A549 (cell line): ENCODE measurements around the gene FAM234B. TPM values are rescaled to one million over a fixed set of nuclear protein-coding genes. Genes with fewer than 3 reads are reported as not detected.

Experiments
- polyA plus RNA-seq, 4 experiments: library from polyadenylated mRNA; depleted of rRNA in 3 of 4; stranded (reverse); fragments of >200 nt; fragmentation: RNase III in 1 of 4; extraction: RNeasy Plus Mini Kit Qiagen cat#74134 plus additional on column Dnase treatment in 1 of 4; gene quantifications; 2 replicates in 3 of 4; 3 replicates in 1 of 4; pipeline ENCODE4 v1.2.3, GENCODE V29; 2011 to 2017

The FAM234B gene
- polyA plus RNA-seq, 2 of the 4 experiments (the other 2 are of a cell fraction): 2.6 to 7.5 TPM

Other genes with a start within 250 kb of the FAM234B start
- 118 and 144 TPM in 2 replicates for gene DDX47, start 231.0 kb upstream of the FAM234B start, polyA plus RNA-seq (2011; rRNA removed)
- 81.6 to 87.3 TPM (median 83.8 TPM) in 3 replicates for gene DDX47, start 231.0 kb upstream of the FAM234B start, polyA plus RNA-seq (2017; fragmentation: RNase III; extraction: RNeasy Plus Mini Kit Qiagen cat#74134 plus additional on column Dnase treatment)
- gene GPRC5A, start 152.8 kb upstream of the FAM234B start, polyA plus RNA-seq (2011; rRNA removed): 296 and 321 TPM in 2 replicates
- 173 to 207 TPM (median 197 TPM) in 3 replicates for gene GPRC5A, start 152.8 kb upstream of the FAM234B start, polyA plus RNA-seq (2017; fragmentation: RNase III; extraction: RNeasy Plus Mini Kit Qiagen cat#74134 plus additional on column Dnase treatment)
- gene GPRC5D, start 92.2 kb upstream of the FAM234B start, polyA plus RNA-seq (2011; rRNA removed): not detected in 2 replicates
- not detected in 3 replicates for gene GPRC5D, start 92.2 kb upstream of the FAM234B start, polyA plus RNA-seq (2017; fragmentation: RNase III; extraction: RNeasy Plus Mini Kit Qiagen cat#74134 plus additional on column Dnase treatment)
- 24.8 and 40.3 TPM in 2 replicates for gene HEBP1, start 44.1 kb upstream of the FAM234B start, polyA plus RNA-seq (2011; rRNA removed)
- gene HEBP1, start 44.1 kb upstream of the FAM234B start, polyA plus RNA-seq (2017; fragmentation: RNase III; extraction: RNeasy Plus Mini Kit Qiagen cat#74134 plus additional on column Dnase treatment): 47.5 to 49.3 TPM (median 48.9 TPM) in 3 replicates
- not detected in 2 replicates for gene GSG1, start 59.3 kb downstream of the FAM234B start, polyA plus RNA-seq (2011; rRNA removed)
- gene GSG1, start 59.3 kb downstream of the FAM234B start, polyA plus RNA-seq (2017; fragmentation: RNase III; extraction: RNeasy Plus Mini Kit Qiagen cat#74134 plus additional on column Dnase treatment): 0.06 to 0.26 TPM (median 0.16 TPM) in 3 replicates
- 21.2 and 25.5 TPM in 2 replicates for gene EMP1, start 152.3 kb downstream of the FAM234B start, polyA plus RNA-seq (2011; rRNA removed)
- 17.3 to 27.0 TPM (median 19.2 TPM) in 3 replicates for gene EMP1, start 152.3 kb downstream of the FAM234B start, polyA plus RNA-seq (2017; fragmentation: RNase III; extraction: RNeasy Plus Mini Kit Qiagen cat#74134 plus additional on column Dnase treatment)